Lower leg skin (tissue), 3 donors: Measurements from ENCODE around the gene HIRA.

Experiments
- CTCF ChIP-seq, 3 donors: fragments of 450-650 bp; IDR thresholded peaks; one replicate each; pipeline ENCODE4 v1.5.1; 2016; ENCODE audit warnings: antibody characterized with exemption in 3 of 3, mild to moderate bottlenecking in 3 of 3, moderate library complexity in 2 of 3
- POLR2A ChIP-seq, 2 donors: fragments of 450-650 bp; IDR thresholded peaks; one replicate each; pipeline ENCODE4 v1.6.1; 2016 to 2017; ENCODE audit warnings: antibody characterized with exemption in 2 of 2, mild to moderate bottlenecking in 1 of 2, moderate library complexity in 1 of 2

GRCh38 chr22:19454156-19454555 is 22.6 kb upstream of the HIRA start:
- no peak for TF ChIP-seq POLR2A (IDR thresholded peaks at IDR 0.05)
- no peak for TF ChIP-seq CTCF (IDR thresholded peaks at IDR 0.05)
